Measurements from ENCODE around the gene THADA. TPM values are rescaled to one million over a fixed set of nuclear protein-coding genes. Genes with fewer than 3 reads are reported as not detected.

The THADA gene
- total RNA-seq, 4 donors from 2014 or later: 31.2 to 68.8 (median 54.9) TPM

- H3K9me3 ChIP-seq: no peaks in the 10 kb centered on the region
- no peaks in the 10 kb centered on the region for H3K27me3 ChIP-seq
- TF ChIP-seq, protein P1, sequence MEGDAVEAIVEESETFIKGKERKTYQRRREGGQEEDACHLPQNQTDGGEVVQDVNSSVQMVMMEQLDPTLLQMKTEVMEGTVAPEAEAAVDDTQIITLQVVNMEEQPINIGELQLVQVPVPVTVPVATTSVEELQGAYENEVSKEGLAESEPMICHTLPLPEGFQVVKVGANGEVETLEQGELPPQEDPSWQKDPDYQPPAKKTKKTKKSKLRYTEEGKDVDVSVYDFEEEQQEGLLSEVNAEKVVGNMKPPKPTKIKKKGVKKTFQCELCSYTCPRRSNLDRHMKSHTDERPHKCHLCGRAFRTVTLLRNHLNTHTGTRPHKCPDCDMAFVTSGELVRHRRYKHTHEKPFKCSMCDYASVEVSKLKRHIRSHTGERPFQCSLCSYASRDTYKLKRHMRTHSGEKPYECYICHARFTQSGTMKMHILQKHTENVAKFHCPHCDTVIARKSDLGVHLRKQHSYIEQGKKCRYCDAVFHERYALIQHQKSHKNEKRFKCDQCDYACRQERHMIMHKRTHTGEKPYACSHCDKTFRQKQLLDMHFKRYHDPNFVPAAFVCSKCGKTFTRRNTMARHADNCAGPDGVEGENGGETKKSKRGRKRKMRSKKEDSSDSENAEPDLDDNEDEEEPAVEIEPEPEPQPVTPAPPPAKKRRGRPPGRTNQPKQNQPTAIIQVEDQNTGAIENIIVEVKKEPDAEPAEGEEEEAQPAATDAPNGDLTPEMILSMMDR (IDR thresholded peaks at IDR 0.05): no peak
- TF ChIP-seq POLR2A (IDR thresholded peaks at IDR 0.05): no peak
- H3K36me3 ChIP-seq: no peaks in the 10 kb centered on the region
- intact Hi-C loops (cut with DNase I; ENCODE audit: low total_unique reads): no loop called here
- no peak overlapping the region for H3K4me3 ChIP-seq
- peak overlapping the region; percentile 85 to 88 for H3K27ac ChIP-seq
- DNase-seq: peak; percentile 67 to 79
- peaks cover 8 to 16% of the 10 kb centered on the region in 2 donors for H3K4me1 ChIP-seq
Observed at GRCh38 chr2:43269706-43270105, 326.1 kb downstream of the THADA start.

DNA sequence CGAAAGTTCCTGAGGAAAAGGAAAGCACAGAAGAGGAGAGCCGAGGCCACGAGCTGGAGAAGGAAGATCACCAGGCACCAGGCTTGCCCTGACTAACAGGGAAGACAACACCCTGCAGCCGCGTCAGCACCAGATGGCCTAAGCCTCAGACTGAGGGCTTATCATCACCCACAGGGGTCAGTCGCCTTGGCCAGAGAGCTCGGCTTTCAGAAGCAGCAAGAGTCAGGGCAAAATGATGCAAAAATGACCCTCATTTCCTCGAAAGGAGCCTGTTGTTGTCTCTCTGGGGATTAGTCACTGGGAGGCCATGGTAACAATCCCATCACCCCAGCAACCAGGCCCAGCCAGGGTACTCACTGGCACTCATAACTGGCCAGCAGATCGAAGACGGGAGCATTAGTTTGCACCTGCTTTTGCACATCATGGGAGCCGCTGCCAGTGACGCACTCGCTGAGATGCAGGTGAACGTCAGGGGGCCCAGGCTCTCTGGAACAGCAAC lies 326.7 kb downstream of the THADA start:
- peak; percentile 78 to 91 for DNase-seq
- Histone ChIP-seq H3K4me3 (no peak overlapping the region), H3K27ac (peak overlapping the region; percentile 85 to 88), H3K36me3 (no peaks in the 10 kb centered on the region), H3K9me3 (no peaks in the 10 kb centered on the region), H3K4me1 (peaks cover 11 to 16% of the 10 kb centered on the region in 2 donors), H3K27me3 (no peaks in the 10 kb centered on the region)
- intact Hi-C loops (cut with DNase I; ENCODE audit: low total_unique reads): no loop called here
- TF ChIP-seq POLR2A (IDR thresholded peaks at IDR 0.05): no peak
- TF ChIP-seq, protein P1 (IDR thresholded peaks at IDR 0.05): peak in 1 of 4 experiments; percentile 3

DNA sequence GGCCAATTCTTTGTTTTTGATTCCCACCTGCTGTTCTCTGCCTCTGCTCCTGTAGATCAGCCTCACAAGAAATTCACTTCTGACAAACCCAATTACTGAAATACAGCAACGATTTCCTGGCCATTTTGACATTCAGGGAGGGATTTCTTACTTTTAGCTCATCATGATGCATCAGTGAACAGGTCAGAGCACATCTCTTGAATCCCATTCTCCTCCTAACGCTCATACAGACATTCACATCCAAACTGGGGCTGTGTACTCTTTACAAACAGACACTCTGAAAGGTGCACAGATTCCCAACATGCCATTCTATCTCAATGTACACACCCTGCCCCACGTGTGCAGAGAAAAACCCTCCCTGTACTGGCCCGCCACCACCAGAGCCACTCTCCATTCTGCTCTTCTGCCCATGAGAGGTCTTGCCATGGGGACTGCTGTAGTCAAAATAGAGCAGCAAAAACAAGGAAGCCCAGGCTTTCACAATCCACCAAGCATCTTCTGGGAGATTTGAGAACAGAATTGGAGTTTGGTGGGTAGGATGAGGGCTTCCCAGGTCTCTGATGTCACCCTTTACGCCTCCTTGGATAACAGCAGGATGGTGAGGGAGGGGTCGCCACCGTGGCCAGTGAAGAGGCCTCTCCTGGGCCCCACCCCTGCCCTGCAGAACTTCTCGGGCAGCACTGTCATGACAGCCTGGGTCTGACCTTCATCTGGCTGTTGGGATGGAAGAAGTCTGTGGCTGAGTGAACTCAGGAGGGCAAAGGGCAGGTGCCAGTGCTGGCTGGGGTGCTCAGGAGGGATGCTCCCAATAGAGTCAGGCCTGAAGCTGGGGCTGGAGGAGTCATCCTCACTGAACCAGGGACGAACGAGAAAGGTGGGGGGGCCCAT lies 327.5 kb downstream of the THADA start:
- Histone ChIP-seq H3K4me3 (no peak overlapping the region), H3K4me1 (peaks cover 11 to 16% of the 10 kb centered on the region in 2 donors), H3K27ac (peak overlapping the region; percentile 85 to 88), H3K9me3 (no peaks in the 10 kb centered on the region), H3K27me3 (no peaks in the 10 kb centered on the region), H3K36me3 (no peaks in the 10 kb centered on the region)
- no peak for DNase-seq
- TF ChIP-seq, protein P1 (IDR thresholded peaks at IDR 0.05): no peak
- no peak for TF ChIP-seq POLR2A (IDR thresholded peaks at IDR 0.05)
- intact Hi-C loops (cut with DNase I; ENCODE audit: low total_unique reads): no loop called here

DNA sequence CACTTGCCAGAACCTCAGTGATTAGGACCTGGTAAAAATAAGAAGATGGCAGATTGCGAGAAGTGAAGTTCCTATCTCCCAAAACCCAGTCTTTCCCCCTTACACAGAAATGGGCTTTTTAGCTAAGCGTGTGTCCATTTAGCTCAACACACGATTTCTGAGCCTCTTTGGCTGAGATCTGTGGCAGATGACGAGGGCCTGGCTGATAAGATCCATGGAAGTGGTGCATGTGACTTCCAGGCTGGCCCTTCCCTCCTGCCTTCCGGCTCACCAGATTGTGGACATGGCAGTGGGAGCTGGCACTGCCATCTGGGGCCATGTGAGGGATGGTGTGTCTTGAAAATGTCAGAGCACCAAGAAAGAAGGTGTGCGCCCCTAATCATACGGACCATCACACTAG lies 328.5 kb downstream of the THADA start:
- DNase-seq: no peak
- H3K36me3 ChIP-seq: no peaks in the 10 kb centered on the region
- no peak overlapping the region for H3K4me3 ChIP-seq
- no peaks in the 10 kb centered on the region for H3K27me3 ChIP-seq
- peaks cover 11 to 16% of the 10 kb centered on the region in 2 donors for H3K4me1 ChIP-seq
- intact Hi-C loops (cut with DNase I; ENCODE audit: low total_unique reads): no loop called here
- TF ChIP-seq, protein P1 (IDR thresholded peaks at IDR 0.05): no peak
- no peak for TF ChIP-seq POLR2A (IDR thresholded peaks at IDR 0.05)
- no peaks in the 10 kb centered on the region for H3K9me3 ChIP-seq
- peak overlapping the region; percentile 85 to 88 for H3K27ac ChIP-seq

DNA sequence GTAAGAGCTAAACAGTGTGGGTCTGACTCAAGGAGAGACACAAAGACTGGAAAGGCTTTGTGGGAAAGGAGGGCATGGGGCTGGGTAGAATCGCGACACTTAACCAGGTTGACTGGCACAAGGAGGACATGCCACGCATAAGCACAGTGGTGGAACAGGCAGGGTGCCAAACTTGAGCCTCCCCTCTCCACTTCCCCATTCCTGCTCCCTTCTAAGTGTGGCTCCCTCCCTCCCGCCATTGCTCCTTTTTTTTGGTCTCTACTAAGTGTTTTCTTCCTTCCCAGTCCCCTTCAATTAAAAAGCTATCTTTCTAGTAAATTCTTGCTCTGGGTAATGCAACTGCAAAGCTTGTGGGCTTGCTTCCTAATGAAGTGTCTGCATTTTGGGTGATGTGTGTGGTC lies 329.1 kb downstream of the THADA start:
- peak in 1 of 2 donors; percentile 48 for DNase-seq
- intact Hi-C loops (cut with DNase I; ENCODE audit: low total_unique reads): no loop called here
- Histone ChIP-seq H3K9me3 (no peaks in the 10 kb centered on the region), H3K4me3 (no peak overlapping the region), H3K36me3 (no peaks in the 10 kb centered on the region), H3K4me1 (peaks cover 11 to 16% of the 10 kb centered on the region in 2 donors), H3K27me3 (no peaks in the 10 kb centered on the region), H3K27ac (peak overlapping the region; percentile 85 to 88)
- TF ChIP-seq, protein P1 (IDR thresholded peaks at IDR 0.05): no peak
- TF ChIP-seq POLR2A (IDR thresholded peaks at IDR 0.05): no peak
